Medulla oblongata (tissue), 1 donor: ENCODE measurements around the gene PPFIBP2.

Experiments
- DNase-seq: peaks from one replicate; pipeline ENCODE4 v3.0.0-alpha.2; 2015; ENCODE audit errors: extremely low spot score

Gene PPFIBP2

GRCh38 chr11:7692426-7692825, 178.6 kb downstream of the PPFIBP2 start:
- no peak for DNase-seq

DNA sequence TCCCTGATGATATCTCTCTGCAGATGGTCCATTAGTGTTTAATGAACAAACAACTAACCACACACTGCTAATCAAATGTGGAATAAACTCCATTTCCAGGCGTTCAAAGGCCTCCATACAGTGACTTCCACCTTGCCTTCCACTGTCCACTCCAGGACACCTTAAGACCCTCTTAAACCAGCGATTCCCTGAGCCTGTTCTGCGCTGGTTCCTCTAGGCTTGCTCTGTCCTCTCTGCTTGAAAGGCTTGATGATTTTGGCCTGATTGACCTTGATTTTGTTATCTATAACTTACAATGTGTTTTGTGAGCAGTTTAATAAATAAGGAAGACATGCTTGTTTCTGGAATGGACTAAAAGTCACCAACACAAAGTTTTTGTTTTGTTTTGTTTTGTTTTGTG, 180.4 kb downstream of the PPFIBP2 start:
- no peak for DNase-seq

GRCh38 chr11:7696424-7696823, 182.6 kb downstream of the PPFIBP2 start:
- no peak for DNase-seq
